ENCODE results near the gene YY1AP1.

GRCh38 chr1:155649676-155650075, 38.9 kb downstream of the YY1AP1 start:
- no peak for TF ChIP-seq POLR2A (IDR thresholded peaks at IDR 0.05; ENCODE audit: low read depth, low read length)
- no peak for TF ChIP-seq SPI1 (IDR thresholded peaks at IDR 0.05; ENCODE audit: low read depth, low read length)

Data from GM12891 (cell line).